GM21825 (cell line): ENCODE measurements around the gene CST5.
"Not testable (repeated sequence)": the region's sequence is repeated elsewhere in the genome, so short reads cannot be mapped to it uniquely, and the experiment has no call there.

ENCODE experiments used
- ATAC-seq: cut with Tn5 transposase; IDR thresholded peaks from one replicate; pipeline ENCODE4 v1.9.1; 2021; ENCODE audit warnings: mild to moderate bottlenecking, moderate library complexity; ENCODE audit not compliant: unreplicated experiment

CST5 gene

DNA sequence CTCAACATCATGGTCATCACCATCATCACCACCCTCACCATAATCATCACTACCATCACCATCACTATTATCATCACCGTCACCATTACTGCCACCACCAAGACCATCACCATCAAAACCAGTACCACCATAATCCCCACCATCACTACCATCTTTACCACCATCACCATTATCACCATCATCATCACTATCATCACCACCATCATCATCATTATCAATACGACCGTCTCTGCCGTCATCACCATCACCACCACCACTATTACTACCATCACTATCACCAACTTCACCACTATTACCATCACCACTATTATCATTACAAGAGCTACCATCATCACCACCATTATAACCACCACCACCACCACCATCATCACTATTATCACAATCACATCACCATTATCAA lies 11.3 kb upstream of the CST5 start:
- not testable (repeated sequence) for ATAC-seq

DNA sequence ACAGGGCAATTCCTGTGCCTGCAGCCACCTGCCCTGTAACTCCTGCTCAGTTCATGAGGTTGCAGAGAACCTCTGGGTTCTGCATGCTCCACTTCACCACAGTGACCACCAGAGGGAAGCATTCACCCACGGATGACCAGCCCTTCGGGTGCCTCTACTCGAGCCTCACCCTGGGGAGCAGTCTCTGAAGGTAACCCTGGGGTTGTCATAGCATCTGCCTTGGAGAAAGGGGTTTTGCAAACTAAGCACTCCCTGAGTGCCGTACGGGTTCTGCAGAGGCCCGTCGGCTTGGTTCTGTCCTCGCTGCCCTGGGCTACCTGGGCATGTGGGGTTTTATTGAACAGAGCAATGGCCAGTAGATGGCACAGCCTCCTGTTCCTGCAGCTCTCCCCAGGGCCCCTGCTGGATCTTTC lies 10.2 kb upstream of the CST5 start:
- ATAC-seq, result no peak

DNA sequence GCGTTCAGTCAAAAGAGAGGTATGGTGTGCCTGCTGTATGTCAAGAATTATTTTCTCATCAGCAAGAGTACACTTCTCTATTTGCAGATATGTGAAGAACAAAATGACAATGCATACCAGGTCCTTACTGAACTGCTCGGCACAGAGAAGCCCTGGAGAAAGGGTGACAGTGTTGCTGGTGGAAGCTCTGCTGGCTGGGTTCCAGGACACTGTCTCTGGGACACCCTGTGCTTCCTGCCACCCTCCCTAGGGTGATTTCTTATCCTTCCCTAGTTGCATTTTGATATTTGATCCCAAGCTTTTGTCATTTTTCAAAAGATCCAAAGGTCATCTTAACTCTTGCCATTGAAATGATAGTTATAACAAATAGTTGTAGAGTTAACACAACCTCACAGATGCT lies 8.3 kb upstream of the CST5 start:
- no peak for ATAC-seq

DNA sequence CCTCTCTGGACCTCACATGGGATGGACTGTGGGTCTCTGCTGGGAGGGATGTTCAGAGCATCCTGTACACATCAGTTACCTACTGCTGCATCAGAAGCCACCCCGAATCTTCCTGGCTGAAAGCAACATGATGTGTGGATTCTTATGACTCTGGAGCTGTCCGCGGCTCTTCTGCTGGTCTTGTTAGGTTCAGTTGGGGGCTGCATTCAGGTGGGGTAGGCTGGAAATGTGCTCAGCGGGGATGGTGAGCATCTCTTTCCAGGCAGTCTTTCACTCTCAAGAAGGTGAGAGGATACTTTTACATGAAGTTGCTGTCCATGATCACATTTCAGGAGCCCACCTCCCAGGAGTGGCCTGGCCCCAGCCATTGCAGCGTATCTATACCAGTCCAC lies 5.2 kb upstream of the CST5 start:
- no peak for ATAC-seq

DNA sequence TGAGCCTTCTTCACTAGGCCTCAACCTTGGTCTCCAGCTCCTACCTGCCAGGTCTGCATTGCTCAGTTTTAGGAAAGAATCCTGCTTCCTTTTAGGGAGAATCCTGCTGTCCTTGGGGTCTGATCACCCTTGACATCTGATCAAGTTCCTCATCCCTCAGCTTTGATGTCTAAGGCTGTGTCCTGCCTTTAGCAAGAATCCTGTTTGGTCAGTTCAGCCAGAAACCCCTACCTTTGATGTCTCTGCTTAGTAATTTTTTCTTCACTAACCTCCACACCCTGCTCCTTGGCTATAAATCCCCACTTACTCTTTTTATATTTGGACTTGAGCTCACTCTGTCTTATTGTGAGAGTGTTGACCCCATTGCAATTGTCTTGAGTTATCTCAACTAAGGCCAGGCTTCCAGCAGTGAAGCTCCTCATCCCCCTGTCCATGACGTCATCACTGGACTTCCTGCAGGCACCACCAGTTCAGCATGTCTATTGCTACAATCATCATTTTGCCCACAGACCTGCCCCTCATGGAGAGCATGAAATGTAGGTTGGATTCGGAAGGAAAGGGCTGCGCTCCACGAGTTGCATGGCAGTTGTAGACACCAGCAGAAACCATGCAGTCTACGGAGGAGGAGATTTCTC lies 4.7 kb upstream of the CST5 start:
- no peak for ATAC-seq

DNA sequence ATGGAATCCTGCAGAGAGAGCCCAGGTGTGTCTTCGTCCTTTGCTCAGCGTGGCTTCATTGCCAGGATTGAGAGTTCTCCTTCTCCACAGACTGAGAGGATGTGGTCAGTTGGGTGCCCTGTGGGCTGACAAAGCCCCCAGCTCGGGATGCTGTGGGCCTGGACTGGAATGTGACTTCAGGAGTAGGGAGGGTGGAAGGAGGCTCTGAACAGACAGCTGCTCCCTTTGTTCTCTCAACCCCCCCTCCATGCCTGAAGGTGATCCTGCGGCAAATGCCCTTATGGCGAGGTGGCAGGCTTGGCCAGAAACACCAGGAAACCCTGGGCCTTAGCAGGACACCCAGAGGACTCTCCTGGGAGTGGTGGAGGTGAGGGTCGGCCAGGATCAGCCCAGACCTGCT lies 1.8 kb upstream of the CST5 start:
- no peak for ATAC-seq

DNA sequence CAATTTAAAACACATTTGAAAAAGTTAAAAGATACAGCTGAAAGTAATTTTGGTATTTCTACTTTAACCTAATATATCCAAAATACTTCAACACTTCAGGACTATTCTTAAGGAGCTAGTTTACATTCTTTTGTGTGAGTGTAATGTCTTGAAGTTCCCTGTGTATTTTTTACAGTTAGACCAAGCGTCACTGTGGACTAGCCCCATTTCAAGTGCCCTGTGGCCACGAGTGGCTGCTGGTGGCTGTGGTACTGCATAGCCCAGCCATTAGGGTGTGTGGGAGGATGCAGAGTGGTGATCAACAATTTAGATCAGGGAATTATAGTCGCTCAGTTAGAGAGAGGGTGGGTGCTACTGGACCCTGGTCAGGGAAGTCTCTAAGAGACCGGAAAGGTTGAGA lies 869 bp upstream of the CST5 start:
- ATAC-seq, result no peak

DNA sequence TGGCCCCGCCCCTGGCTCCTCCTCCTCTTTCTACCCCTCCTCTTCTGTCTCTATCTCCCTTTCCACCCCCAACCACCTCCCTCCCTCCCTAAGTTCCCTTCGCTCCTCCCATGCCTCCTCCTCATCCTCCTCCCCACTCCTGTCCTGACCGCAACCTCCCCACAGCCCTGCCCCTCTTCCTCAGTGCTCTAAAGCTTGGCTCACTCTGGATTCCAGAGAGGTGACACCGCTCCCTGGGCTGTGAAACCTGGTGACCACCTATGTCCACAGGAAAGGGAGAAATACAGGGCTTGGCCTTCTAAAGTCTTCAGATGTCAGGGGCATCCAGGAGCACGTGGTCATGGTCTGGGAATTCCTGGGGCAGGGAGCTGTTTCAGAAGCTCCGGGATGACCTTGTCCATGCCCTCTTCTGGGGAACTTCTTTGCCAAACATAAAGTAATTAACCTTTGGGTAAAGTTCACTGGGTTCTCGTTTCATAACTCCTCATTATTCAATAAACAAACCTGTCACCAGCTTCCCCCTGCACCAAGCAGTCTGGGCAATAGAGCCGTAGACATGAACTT lies 345 bp upstream of the CST5 start:
- no peak for ATAC-seq

DNA sequence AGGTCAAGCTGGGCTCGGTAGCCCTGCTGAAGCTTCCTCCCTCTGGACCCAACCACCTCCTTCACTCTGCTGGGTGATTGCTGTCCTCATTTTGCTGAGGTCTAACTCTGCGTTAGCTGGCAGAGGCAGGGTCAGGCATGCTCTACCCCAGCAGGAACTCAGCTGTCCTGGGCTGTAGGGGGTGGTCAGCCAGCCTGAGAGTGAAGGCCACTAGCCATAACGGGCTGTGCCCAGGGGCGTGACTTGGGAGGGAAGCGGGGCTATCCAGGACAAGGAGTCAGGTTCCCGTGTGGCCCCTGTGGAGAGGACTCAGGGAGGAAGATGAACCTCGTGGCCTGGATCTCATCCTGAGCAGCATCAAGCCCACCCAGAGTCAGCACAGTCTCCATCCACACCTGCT lies 761 bp downstream of the CST5 start:
- no peak for ATAC-seq

DNA sequence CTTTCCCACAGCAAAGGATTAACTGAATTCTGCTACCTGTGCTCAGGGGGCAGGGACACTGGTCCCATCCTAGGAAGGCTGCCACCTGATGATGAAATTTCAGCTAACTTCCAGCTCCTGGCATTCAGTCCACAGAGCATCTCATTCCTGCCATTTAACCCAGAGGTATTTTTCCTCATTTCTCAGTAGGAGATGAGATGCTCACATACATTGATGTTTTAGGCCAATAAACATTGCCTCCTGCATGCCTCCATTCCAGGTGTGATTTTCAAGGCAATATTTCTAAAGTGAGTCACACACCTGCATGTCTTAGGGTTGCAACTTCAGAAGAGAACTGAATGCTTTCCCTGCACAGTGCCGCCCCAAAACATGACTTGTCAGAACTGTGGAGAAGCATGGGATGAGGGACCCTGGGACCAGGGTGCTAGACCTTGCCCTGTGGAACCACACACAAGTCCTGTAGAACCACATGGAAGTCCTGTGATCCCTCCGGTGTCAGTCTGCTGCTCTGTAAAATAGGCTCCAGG lies 1.5 kb downstream of the CST5 start:
- ATAC-seq, result not testable (repeated sequence)

DNA sequence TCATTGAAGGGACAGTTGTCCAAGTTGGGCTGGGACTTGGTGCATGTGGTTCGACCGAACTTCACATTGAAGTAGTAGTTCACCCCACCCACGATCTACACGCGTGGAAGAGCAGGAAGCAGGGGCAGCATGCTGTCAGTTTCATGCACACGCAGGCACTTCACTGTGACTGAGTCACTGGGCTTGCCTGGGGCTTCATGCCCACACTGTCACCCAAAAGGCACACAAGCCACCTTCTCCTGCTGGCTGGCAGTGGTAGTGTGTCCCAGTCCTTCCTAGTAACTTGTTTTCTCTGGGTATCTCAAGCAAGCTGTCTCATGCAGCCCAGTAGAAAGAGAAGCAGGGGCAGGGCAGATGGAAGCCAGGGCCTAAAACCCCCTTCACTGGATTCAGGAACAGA lies 2.0 kb downstream of the CST5 start:
- ATAC-seq, result no peak

DNA sequence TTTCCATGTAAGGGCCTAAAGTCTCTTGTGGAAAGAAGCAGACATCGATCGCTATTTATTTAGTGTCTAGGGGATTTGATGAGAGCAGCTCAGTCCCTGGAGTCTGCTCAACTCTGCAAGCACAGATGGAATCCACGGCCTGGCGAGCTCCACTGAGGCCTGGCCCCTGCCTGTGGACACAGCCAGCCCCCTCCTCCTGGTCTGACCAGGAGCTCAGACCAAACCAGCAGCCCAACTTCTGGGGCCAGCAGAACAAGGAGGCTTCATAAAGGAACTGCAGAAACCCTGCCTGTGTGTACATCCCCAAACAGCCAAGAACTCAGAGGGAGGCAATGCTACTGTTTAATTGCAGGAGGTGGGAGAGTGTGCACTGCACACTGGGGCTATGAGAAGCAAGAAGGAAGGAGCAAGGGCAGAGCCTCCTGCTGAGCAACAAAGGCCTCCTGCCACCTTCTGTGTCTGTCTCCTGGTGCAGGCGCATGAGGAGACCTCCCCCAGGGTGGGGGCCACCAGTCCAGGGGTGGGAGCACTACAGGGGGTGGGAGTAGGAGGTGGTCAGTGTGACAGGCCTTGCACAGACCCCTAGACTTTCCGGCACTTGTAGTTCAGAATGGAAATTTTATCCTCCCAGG lies 3.8 kb downstream of the CST5 start:
- no peak for ATAC-seq

DNA sequence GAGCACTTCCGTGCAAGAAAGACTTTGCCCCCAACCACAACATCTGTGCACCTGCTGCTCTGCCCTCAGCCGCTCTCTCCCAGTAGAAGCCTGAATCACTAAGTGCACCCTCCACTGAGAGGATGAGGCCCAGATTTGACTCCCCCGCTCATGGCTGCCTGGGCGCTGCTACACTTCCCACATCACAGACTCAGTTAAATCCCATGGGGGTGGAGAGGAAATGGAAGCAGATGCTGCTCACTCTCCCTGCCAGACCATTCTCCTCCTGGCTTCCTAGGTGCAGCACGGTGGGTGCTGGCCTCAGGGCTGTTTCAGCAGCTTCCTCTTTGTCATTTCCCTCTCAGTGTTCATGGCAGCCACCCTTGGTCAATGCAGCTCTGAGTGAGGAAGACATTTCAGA lies 4.8 kb downstream of the CST5 start:
- ATAC-seq, result no peak

DNA sequence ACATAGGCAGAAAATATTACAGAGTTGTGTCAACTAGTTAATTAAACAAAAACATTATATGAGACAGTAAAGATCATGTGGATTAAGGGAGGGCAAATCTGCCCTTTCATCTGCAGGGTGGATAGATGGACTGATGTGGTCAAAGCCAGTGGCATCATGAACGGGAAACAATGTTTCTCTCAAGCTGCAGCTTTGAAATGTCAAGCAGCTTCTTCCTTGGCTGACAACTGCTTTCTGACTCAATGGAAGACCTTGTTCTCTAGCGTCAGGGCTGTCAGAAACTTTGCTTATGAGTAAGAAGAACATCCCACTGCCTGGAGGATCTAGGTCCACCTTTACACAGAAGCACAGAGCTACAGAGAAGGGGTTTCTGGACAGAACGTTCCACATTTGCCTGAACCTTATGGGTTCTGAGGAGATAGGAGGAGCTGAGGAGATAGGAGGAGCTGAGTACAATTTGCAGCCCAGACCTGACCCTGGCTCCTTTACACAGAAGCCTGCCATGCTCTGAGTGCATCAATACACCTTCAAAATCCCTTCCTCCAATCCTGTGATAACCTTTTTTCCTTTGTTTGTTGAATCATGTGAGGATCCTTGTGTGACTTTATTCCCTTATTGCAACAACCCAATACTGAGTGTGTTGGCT lies 6.1 kb downstream of the CST5 start:
- ATAC-seq, result no peak

DNA sequence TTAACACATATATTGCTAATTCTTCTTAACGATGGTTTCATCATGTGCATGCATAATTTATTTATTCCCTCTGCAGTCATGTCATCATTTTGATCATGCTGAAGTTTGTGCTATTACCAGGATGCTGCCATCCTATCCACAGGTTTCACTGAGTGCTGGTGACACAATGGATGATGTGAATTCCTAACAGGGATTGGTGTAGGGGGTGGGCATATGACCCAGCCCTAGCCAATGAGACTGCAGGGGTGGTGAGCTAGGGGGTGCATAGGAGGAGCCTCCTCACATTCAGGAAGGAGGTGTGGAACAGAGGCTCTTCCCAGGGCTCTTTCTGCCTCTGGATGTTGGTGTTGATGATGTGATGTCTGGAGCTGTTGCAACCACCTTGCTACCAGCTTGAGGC lies 7.5 kb downstream of the CST5 start:
- ATAC-seq, result no peak

DNA sequence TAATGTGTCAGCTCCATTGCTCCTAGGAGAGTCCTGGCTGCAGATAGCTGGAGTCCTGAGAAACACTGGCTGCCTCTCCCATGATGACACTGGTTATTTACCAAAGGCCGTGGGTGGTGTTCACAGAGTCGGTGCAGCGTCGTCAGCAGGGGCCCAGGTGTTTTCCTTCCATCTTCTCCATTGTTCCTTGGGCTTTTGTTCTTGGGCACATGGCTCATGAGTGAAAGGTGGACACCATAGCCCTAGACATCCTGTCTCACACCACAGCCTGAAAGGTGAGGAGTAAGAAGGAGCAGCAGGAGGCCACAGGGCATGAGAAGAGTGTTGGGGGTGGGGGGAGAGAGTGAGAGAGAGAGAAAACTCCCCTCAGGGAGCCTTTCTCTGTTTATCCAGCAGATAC lies 9.1 kb downstream of the CST5 start:
- ATAC-seq, result no peak

DNA sequence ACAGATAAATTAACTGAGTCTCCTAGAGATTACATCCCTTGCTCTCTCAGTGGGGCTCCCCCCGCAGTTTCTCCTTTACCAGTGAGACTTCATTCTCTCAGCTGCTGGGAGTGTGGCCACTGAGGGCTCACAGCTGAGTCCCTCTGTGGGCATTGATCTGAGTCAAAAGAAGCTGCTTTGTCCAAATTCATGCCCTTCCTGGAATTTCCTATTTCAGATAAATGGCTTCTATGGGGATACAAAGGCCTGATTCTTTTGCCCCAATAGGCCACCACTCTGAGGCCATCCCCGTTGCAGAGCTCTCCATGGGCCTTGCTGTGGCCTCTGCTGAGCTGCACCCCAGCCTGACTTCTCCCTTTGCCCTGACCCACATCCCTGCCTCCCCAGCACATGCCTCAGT lies 10.0 kb downstream of the CST5 start:
- no peak for ATAC-seq

DNA sequence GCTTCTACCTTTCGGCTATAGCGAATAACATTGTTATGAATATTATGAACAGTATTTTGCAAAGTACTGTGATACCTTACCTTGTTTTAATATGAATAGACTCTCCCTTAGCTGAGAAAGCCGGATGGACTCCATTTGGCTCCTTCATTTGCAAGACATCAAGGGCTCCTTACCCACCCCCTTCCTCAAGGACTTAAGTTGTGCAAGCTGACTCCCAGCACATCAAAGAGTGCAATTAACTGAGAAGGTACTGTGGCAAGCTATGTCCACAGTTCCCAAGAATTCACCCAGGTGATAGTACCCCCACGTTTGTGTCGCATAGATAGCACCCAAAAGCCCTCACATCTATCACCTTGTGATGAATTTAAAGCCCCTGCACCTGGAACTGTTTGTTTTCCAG lies 11.2 kb downstream of the CST5 start:
- ATAC-seq, result no peak

DNA sequence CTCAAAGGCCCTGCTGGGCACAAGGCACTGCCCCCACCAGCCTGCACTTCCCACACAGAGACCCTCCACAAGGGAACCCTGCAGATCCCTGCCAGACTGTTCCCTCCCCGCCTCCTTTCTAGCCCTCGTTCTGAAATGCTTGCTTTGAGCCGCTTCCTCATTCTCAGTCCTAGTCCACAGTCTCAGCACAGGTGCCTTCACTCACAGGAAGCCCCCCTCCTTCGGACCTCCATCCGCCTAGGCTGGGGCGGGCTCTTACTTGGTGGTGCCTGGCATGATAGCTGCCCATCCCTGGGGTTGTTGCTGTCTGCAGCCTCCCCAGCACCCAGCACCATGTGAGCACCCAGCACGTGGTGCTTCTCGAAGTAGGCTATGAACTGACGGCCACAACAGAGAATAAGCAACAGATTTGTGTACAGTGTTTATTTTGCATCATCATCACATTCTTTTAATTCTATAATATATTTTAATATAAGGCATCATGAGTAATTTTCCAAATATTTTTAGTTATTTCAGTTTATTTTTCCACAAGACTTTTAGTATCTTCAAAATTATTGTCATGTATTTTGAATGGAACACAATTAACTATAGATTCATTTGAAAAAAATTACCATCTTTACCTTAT lies 12.3 kb downstream of the CST5 start:
- ATAC-seq, result no peak

DNA sequence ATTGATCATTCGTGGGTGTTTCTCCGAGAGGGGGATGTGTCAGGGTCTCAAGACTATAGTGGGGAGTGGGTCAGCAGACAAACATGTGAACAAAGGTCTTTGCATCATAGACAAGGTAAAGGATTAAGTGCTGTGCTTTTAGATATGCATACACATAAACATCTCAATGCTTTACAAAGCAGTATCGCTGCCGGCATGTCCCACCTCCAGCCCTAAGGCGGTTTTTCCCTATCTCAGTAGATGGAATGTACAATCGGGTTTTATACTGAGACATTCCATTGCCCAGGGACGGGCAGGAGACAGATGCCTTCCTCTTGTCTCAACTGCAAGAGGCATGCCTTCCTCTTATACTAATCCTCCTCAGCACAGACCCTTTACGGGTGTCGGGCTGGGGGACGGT lies 18.8 kb downstream of the CST5 start:
- ATAC-seq, result not testable (repeated sequence)

DNA sequence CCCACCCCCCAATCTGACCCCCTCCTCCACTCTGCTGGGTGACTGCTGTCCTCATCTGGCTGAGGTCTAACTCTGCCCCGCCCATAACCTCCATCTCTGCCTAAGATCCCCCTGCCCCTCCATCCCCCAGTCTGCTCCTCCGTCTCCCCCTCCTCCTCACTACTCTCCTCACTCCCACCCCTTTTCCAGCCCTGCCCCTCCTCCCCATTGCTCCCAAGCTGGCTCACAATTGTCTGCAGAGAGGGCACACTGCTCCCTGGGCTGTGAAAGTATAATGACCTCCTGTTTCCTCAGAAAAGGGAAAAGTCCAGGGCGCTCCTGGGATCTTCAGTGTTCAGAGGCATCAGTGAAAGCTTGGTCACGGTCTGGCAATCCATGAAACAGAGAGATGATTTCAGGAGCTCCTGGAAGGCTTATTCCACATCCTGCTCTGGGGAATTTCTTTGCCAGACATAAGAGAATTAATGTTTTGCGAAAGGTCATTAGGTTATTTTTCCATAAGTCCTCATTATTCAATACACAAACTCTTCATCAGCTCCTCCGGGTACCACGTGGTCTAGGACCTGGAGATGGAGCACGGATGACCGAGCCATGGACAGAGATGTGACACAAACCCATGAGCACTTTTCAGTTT lies 21.5 kb downstream of the CST5 start:
- no peak for ATAC-seq
